ENCODE results near the gene GRID2.

GRCh38 chr4:92825256-92825655, 521.5 kb downstream of the GRID2 start:
- TF ChIP-seq CTCF (IDR thresholded peaks at IDR 0.05) (no peak), POLR2AphosphoS5 (IDR thresholded peaks at IDR 0.05; ENCODE audit: insufficient read depth in 1 of 2, low read depth in 1 of 2) (no peak)
